GM18511 (cell line): Measurements from ENCODE around the gene BTBD9.

Source experiments
- ATAC-seq: cut with Tn5 transposase; IDR thresholded peaks from one replicate; pipeline ENCODE4 v1.9.1; 2021; ENCODE audit warnings: mild to moderate bottlenecking, moderate library complexity; ENCODE audit not compliant: unreplicated experiment

BTBD9 gene

GRCh38 chr6:38403548-38403947 is 236.2 kb downstream of the BTBD9 start:
- ATAC-seq: no peak

GRCh38 chr6:38400764-38401163 is 239.0 kb downstream of the BTBD9 start:
- no peak for ATAC-seq

GRCh38 chr6:38400101-38400500 is 239.6 kb downstream of the BTBD9 start:
- ATAC-seq: no peak

- no peak for ATAC-seq
These were observed 243.5 kb downstream of the BTBD9 start for GRCh38 chr6:38396209-38396608.

- no peak for ATAC-seq
These were observed 245.7 kb downstream of the BTBD9 start for GRCh38 chr6:38393986-38394385.

- ATAC-seq: no peak
These were observed 247.8 kb downstream of the BTBD9 start for GRCh38 chr6:38391626-38392579.

GRCh38 chr6:38391206-38391605 is 248.5 kb downstream of the BTBD9 start:
- ATAC-seq: no peak

GRCh38 chr6:38389875-38390274 is 249.9 kb downstream of the BTBD9 start:
- no peak for ATAC-seq

- ATAC-seq: no peak
These were observed 251.8 kb downstream of the BTBD9 start for GRCh38 chr6:38387971-38388370.

GRCh38 chr6:38387461-38387860 is 252.3 kb downstream of the BTBD9 start:
- ATAC-seq: no peak

GRCh38 chr6:38378801-38379200 is 260.9 kb downstream of the BTBD9 start:
- ATAC-seq: no peak

GRCh38 chr6:38375937-38376336 is 263.8 kb downstream of the BTBD9 start:
- no peak for ATAC-seq

- ATAC-seq: no peak
These were observed 264.4 kb downstream of the BTBD9 start for GRCh38 chr6:38375341-38375740.

GRCh38 chr6:38371881-38372280 is 267.8 kb downstream of the BTBD9 start:
- ATAC-seq: no peak

GRCh38 chr6:38370653-38371601 is 268.8 kb downstream of the BTBD9 start:
- ATAC-seq: no peak

GRCh38 chr6:38367231-38367630 is 272.5 kb downstream of the BTBD9 start:
- no peak for ATAC-seq

GRCh38 chr6:38366234-38366633 is 273.5 kb downstream of the BTBD9 start:
- no peak for ATAC-seq

GRCh38 chr6:38364775-38365174 is 275.0 kb downstream of the BTBD9 start:
- ATAC-seq: no peak

- ATAC-seq: no peak
These were observed 275.6 kb downstream of the BTBD9 start for GRCh38 chr6:38364127-38364526.

GRCh38 chr6:38355519-38355918 is 284.2 kb downstream of the BTBD9 start:
- no peak for ATAC-seq

GRCh38 chr6:38354905-38355304 is 284.8 kb downstream of the BTBD9 start:
- ATAC-seq: no peak

GRCh38 chr6:38354037-38354381 is 285.7 kb downstream of the BTBD9 start:
- ATAC-seq: no peak
